Bone marrow (tissue), 2 donors: ENCODE data around the gene NUDT13.

ENCODE experiments used
- DNase-seq, 2 donors: peaks; one replicate each; lab custom pipeline; 2025; lab: John Stamatoyannopoulos, UW

NUDT13 gene

DNA sequence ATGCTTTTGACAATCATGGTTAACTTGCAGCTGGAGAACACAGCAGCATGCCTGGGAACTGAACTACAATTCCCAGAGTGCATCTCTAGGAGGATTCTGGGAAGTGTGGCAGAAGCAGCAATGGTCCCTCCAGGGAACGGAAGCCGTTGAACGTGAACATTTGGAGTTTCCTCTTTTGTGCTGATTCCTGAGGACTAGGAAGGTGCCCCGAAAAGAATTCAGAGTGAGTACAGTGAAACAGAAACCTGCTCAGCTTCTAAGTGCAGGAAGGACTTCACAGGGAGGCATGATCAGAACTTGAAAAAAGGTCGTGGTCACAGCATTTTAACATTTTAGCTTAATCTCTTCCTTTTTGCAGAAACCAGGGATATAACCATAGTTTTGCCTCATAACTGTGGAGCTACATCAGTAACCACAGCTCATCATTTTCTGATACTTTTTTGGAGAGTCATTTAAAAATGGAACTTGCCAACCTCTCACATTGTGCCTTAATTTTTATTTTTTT is at the start of gene NUDT13:
Gene NUDT13 (plus strand): TSS at position 111 of the 505 bp plus-strand sequence. CDS start 3,911 bp downstream, outside the sequence.
- DNase-seq, result peak in 1 of 2 donors; percentile 92

DNA sequence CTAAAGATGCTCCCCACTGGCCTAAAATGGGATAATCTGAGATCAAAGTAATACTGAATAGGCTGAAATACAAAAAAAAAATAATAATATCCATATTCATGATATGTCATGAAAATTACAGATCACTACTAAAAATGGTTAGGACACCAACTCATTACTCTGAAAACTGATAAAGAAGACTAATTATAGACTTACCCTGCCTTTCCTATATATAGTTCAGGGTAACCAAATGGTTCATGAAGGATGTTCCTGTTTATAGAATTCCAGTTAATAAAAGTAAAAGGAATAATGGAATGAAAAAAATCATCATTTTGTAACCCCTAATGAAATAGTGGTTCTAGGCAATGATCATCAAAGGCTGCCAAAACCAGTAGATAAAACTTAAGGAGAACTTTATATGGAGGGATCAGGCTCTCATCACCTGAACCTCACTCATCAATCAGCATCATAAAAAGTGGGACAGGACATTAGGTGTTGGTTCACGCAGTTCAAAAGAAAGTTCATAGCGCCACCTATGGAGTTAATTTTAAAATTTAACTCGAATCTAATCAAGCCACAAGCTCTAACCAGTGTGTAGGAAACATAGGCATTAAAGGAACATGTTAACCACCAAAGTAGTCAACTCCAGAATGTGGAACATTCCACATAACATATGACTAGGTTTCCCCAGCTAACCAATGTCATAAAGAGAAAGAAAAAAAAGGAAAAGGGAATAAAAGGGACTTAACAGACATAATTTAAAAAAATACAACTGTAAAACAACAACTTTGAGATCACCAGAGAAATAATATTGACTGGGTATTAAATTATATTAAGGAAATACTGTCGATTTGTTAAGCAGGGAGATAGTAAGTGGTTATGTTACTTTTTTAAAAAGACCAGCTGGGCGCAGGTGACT is 49.3 kb upstream of the NUDT13 start:
- peak in 1 of 2 donors; percentile 37 for DNase-seq

DNA sequence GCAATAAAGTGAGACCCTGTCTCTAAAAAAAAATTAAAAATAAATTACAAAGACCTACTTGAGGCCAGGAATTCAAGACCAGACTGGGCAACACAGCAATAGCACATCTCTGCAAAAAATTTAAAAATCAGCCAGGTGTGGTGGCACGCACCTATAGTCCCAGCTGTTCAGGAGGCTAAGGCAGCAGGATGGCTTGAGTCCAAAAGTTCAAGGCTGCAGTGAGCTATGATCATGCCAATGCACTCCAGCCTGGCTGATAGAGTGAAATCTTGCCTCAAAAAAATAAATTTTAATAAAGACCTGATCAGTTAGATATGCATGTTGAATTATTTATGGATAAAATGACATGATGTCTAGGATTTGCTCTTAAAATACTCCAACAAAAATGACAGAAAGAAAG is 48.5 kb upstream of the NUDT13 start:
- no peak for DNase-seq

DNA sequence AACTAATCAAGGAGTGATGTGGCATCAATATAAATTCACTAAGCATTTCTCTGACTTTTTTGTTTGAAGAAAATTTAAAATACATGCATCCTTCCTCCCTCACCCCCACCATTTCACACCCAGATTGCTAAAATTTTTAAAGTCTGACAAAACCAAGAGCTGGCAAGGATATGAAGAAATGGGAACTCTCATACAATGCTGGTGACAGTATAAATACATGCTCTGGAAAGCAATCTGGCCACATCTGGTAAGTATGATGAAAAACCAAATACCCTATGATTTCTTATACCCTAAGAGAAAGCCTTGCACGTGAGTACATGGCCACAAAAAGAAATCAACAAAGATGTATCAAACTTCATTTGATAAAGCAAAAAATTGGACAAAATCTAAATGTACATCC is 44.8 kb upstream of the NUDT13 start:
- no peak for DNase-seq

DNA sequence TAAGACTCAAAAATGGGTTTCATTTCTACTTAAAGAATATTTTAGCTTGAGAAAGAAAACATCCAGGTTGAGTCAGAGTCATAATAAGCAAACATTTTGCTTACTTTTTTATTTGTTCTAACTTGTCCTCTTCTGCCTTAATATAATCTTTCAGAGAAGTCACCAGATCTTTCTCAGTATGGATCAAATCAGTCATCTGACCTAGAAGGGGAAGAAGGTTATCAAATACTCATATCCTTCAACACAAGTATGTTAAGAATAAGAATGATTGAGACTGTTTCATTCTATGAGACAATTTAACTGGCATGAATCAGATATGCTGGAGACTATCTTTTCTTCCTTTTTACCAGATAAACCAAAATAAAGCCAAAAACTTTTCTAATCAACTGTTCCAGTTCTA is 36.6 kb upstream of the NUDT13 start:
- no peak for DNase-seq

DNA sequence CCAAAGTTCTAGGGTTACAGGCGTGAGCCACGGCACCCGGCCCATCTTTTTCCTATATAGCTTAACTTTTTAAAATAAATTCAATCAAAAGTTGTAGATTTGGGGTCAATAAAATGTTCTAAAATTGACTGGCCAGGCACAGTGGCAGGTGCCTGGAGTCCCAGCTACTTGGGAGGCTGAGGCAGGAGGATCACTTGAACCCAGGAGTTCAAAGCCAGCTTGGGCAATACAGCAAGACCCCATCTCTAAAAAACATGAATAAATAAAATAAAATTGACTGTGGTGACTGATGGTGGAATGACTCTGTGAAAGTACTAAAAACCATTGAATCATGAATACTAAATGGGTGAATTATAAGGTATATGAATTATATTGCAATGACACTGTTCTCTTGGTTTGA is 34.4 kb upstream of the NUDT13 start:
- DNase-seq, result no peak

DNA sequence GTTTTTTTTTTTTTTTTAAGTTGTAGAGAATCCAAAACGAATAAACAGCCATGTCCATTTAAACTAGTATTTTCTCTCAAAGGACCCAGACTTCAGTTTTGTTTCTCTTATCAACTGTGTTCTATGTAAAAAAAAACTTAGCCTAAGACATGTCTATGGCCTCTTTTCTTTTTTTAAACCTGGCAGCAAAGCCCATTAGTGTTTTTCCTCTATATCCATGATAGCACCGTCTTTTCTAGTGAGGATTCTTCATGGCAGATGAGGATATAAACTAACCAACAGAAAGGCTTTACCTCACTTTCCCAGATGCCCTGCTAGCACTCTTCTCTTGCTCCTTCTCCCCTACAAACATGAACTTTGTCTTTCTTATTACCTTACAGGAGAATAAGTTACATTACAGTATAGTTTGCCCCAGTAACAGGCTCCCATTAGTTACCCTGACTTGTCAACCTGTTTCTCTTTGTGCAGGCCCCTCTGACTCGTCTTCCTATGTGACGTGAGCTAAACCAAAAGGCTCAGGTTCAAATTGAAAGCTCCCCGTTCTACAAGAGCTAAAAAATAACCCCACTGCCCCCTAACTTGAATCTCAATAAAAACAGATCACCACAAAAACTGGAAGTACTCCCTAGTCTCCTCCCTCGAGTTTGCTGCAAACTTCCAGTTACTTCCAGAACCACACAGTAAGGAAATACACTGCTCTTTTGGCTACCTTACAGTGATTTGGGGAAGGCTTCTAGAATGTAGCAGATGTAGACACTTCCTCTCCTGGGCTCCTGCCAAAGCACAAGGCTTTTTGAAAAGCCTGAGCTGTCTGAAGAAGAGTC is 33.7 kb upstream of the NUDT13 start:
- DNase-seq, result peak in 1 of 2 donors; percentile 66

DNA sequence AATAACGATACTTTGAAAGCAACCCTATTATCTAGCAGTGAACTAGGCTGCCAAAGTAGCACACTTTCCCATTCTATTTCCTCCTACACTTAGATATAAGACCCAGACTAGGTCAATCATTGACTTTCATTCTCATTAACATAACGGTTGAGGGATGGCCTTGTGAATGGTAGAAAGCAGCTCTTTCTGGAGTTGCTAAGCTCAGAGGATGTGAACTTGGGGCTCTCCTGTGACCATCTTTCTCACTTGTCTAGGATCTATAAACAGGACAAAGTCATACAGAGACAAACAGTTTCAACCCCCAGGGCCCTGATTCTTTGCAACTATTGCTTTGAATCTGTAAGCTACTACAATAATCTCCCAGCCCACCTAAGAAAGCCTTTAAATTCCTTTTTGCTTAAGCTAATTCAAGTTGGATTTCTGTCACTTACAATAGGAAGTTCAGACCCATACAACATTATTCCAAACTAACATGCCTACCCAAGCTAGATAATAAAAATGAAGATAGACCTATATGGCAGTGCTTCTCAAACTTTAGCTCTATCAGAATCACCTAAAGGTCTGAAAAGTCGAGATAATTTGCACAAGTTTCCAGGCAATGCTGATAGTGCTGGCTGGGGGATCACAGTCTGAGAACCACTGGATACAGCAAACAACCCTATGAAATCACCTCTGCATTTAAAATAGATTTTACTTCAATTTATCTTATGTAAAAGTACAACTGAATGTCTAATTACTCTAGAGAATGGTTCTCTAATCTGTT is 30.3 kb upstream of the NUDT13 start:
- DNase-seq, result no peak

DNA sequence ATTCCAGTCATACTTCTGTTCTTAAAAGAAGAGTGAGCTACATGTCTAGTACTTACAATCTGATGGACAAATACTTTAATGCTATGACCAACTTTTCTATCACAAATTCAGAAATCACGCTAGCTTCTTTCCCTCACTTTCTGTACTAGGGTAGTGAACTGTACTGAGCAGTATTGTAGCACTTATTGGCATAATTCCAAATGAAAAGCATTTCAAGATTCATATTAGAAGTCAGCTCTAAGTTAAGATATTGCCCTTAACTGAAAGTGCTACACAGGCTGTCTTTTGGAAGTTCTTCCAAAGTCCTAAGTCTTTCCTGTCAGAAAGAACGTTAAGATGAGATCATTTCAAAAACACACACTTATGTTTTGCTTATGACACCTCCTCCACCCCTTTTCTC is 27.0 kb upstream of the NUDT13 start:
- DNase-seq, result no peak

DNA sequence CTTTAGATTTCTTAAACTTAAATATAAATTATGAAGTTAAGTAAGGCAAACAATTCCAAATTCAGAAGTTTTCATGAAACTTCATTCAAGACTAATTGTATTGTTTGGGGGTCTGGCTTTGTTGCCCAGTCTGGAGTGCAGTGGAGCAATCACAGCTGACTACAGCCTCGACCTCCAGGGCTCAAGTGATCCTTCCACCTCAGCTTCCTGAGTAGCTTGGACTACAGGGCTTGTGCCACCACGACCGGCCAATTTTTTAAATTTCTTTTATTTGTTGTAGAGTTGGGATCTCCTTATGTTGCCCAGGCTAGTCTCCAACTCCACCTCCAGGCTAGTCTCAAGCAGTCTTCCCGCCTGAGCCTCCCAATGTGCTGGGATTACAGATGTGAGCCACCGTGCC is 26.0 kb upstream of the NUDT13 start:
- no peak for DNase-seq

DNA sequence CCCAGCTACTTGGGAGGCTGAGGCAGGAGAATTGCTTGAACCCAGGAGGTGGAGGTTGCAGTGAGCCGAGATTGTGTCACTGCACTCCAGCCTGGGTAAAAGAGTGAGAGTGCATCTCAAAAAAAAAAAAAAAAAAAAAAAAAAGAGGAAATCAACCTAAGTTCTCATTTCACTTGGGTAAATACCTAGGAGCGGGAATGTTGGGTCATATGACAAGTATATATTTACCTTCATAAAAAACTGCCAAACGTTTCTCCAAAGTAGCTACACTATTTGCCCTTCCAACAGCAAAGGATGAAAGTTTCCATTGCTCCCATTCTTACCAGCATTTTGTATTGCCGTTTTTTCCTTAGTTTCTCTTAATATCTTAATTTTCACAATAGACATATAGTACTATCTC is 23.4 kb upstream of the NUDT13 start:
- DNase-seq, result no peak

DNA sequence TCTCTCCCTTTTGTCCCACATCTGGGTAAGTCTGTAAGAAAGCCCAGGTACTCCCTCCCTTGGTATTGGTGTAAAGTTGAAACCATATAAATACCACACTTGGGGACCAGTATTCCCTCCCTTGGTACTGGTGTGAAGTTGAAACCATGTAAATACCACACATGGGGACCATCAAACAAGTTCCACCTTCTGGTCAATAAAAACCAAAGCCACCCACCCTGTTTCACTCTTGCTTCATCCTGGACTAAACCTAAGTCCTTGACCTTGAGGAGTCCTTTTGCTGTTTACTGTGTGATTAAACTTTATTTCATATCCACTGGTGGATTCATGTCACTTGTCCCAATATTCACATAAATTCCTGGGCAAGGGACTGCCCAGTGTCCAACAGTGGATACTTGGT is 22.0 kb upstream of the NUDT13 start:
- DNase-seq, result no peak

DNA sequence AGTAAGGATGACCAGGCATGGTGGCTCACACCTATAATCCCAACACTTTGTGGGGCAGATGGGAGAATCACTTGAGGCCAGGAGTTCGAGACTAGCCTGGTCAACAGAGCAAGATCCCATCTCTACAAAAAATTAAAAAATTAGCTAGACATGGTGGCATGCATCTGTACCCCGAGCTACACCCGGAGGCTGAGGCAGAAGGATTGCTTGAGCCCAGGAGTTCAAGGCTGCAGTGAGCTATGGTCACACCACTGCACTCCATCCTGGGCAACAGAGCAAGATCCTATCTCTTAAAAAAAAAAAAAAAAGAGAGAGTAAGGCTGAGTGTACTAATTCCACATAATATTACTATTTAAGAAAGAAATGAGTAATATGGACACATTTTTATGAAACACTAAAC is 17.4 kb upstream of the NUDT13 start:
- no peak for DNase-seq

DNA sequence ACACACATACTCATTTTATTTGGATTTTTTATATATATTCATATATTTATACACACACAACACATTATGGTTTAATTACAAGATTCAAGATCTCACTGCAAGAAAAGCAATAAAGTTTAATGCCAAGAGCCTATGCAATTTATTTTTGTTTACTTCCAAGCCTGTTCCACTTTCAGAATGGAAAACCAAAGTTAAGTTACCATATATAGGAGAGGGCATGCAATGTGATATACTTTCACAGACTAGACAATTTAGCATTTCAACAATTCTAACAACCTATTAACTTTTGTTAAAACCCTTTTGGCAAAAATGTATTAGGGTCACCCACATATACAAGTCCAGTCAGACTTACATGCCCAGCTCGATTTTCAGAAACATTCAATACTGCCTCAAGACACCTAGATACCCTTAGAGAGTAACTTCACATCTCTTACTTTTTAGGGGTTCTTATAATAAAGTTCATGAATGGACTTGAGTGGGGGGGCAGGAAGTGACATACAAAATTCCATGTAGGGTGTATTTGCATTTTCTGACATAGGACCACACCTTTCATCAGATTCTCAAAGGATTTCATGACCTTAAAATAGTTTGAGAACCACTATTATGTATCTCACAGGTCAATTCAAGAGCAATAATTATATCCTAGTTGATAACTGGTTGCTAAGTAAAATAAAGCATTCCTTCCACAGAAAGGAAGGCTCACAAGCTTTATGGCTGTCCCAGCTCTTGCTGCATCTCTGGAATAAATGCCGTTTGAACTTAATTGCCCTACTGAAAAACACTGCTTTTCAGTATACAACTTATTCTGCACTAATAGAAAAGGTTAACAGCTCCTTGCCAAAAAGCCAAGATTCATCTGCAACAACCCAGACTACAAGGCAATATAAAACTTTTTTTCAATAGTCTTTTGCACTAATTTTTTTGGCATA is 16.1 kb upstream of the NUDT13 start:
- DNase-seq, result no peak

DNA sequence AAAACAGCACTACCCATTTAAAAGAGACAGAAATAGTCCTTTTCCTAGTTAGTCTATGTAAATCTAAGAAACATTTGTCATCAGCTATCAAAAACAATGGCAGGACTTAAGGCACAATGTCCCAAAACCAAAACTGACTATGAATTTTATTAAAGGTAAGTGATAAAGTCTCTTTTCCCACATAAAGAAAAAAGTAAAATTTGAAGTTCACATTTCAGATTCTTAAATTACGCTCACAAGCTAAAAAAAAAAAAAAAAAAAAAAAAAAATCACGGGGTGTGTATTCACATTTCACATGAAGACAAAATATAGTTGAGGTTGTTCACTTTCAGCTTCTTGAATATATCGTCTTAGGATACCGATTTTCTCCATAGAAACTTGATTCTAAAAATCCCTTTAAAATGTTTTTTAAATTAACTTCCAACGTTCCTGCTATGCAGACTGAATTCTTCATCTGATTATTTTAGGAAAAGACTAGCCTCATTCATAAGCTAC is 15.2 kb upstream of the NUDT13 start:
- no peak for DNase-seq

DNA sequence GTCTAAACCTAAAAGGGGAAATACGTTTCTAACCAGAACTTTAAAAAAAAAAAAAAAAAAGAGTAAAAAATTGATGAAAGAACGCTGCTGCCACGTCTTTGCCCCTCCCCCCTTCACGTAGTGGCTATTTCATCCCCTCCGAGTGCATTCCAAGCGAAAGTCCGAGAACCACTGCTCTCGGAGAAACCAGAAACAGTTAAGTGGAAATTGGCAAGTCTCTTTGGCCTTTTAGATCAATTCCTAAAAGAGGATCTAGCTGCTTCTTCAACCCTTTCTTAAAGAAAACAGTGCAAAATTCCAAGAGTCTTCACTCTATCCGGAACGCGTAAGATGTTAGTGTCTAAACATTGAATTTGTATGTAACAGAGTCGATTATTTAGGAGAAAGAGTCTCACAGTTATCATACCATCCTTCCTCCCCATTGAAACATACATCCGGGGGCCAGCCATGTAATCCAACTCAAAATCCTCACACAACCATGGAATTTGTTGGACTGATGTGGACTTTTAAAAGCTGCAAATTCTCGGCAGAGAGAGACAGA is 14.7 kb upstream of the NUDT13 start:
- no peak for DNase-seq

DNA sequence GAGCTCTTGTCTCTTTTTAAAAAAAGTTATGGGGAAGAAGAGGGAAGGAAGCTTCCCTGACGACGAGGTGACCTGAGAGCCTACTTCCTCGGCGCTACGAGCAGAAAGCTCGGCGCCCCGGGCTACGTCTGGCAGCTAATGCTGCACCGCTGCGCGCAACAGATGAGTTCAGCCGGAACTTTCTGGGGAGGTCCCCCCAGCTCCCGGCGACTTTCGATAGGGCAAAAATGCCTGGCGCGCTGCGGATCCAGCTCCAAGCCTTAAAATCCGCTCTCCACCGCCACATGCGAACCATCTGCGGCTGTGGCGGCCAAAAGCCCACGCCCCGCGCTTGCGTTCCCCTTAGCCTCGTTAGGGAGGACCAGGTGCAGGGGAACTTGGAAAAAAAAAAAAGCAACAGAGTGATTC is 14.2 kb upstream of the NUDT13 start:
- peak in 1 of 2 donors; percentile 22 for DNase-seq

DNA sequence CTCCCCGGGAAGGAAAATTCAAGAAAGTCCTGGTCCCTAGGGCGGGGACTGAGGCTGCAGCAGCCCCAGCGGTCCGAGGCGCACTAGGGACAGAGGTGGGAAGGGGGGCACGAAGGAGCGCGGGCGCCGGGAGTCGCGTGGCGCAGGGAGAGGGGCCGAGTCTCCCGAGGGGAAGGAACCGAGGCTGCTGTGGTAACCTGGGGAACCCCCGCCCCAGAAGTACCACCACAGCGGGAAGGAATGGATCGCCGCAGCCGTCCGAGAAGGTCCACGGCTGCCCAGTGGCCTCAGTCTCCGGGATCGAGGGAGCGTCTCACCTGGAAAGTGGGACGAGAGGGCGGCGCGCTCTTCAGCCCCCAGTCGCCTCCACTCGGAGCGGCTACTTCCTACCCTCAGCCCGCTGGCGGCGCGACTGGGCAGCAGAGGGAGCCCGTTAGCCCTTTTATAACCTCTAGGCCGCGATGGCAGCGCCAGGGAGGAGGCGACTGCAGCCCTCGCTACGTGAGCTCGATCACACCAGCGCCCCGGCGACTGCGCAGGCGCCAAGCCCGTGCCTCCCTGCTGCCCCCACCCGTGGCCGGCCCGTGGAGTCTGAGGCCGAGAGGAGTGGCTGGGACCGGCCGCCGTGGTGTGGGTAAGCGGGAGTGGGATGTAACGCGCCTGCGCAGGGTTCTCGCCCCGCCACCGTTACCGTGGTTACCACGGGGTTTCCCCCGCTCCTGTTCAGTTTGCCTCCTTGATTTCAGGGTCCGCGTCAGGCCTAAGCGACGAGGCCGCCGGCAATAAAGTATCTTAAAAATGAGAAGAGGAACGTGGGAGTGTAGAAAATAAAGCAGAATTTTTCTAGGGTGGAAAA is 13.6 kb upstream of the NUDT13 start, which contains the start of gene P4HA1:
Gene P4HA1 (minus strand): TSS at position 418 of the 856 bp plus-strand sequence. CDS start 21,983 bp downstream, outside the sequence.
- DNase-seq, result peak; percentile 94 to 97

DNA sequence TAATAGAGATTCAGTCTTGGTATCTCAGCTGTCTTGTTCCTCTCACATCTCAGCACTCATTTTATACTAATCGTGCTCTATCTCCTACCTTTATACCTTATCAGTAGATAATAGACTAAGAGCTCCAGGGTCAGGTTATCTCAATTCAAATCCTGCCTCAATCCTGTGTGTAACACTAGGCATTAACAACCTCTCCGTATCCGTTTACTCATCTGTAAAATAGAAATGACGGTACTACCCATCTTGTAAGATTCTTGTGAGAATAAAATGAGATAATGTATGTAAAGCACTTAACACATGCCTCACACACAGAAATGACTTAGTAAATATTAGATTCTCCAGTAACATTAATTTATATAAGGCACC is 13.0 kb upstream of the NUDT13 start:
- DNase-seq, result no peak
